ENCODE measurements around the gene CRYZL1. TPM values are rescaled to one million over a fixed set of nuclear protein-coding genes. Genes with fewer than 3 reads are reported as not detected.
"Not testable (repeated sequence)": the region's sequence is repeated elsewhere in the genome, so short reads cannot be mapped to it uniquely, and the experiment has no call there.

Gene CRYZL1
- total RNA-seq, 4 donors from 2014 or later, result 27.9 to 53.5 (median 33.9) TPM

- peak overlapping the region in 1 of 3 donors; percentile 4 for H3K27ac ChIP-seq
- H3K36me3 ChIP-seq, result peaks cover 17 to 27% of the 10 kb centered on the region in 2 donors
- no peak for DNase-seq
- 92 to 95% methylated on average over 7 of the region's 7 CpGs for WGBS, 2 donors
- intact Hi-C loops (cut with DNase I), result no loop called here
- TF ChIP-seq POLR2A (IDR thresholded peaks at IDR 0.05) (no peak), CTCF (IDR thresholded peaks at IDR 0.05) (no peak)
- H3K9me3 ChIP-seq, result no peaks in the 10 kb centered on the region
- H3K4me1 ChIP-seq, result no peaks in the 10 kb centered on the region
- no peak overlapping the region for H3K4me3 ChIP-seq (replicated peaks in 1 of 3)
- H3K27me3 ChIP-seq, result no peaks in the 10 kb centered on the region
Measured at GRCh38 chr21:33578959-33579542, 62.5 kb downstream of the CRYZL1 start.

GRCh38 chr21:33578214-33578613 lies 63.3 kb downstream of the CRYZL1 start:
- DNase-seq, result no peak
- Histone ChIP-seq H3K27ac (no peak overlapping the region), H3K9me3 (no peaks in the 10 kb centered on the region), H3K4me3 (replicated peaks in 1 of 3) (no peak overlapping the region), H3K4me1 (no peaks in the 10 kb centered on the region), H3K27me3 (no peaks in the 10 kb centered on the region), H3K36me3 (peaks cover 25 to 34% of the 10 kb centered on the region in 2 donors)
- 90 to 92% methylated on average over 2 of the region's 2 CpGs for WGBS, 2 donors
- intact Hi-C loops (cut with DNase I), result no loop called here
- TF ChIP-seq CTCF (IDR thresholded peaks at IDR 0.05) (no peak), POLR2A (IDR thresholded peaks at IDR 0.05) (no peak)

- intact Hi-C loops (cut with DNase I); H3K4me1 ChIP-seq; H3K4me3 ChIP-seq (replicated peaks in 1 of 3); H3K27ac ChIP-seq; H3K9me3 ChIP-seq; DNase-seq; H3K27me3 ChIP-seq: not testable (repeated sequence)
- 81 to 82% methylated on average over 2 of the region's 2 CpGs for WGBS, 2 donors
- H3K36me3 ChIP-seq, result peaks cover 26 to 42% of the 10 kb centered on the region in 2 donors
Measured at GRCh38 chr21:33576741-33577141, 64.8 kb downstream of the CRYZL1 start.

- no peak for DNase-seq
- Histone ChIP-seq H3K27me3 (no peaks in the 10 kb centered on the region), H3K4me3 (replicated peaks in 1 of 3) (no peak overlapping the region), H3K9me3 (no peaks in the 10 kb centered on the region), H3K27ac (no peak overlapping the region), H3K4me1 (peaks cover 0 to 3% of the 10 kb centered on the region in 2 donors), H3K36me3 (peaks cover 37 to 70% of the 10 kb centered on the region in 2 donors)
- TF ChIP-seq POLR2A (IDR thresholded peaks at IDR 0.05), result no peak
- TF ChIP-seq CTCF (IDR thresholded peaks at IDR 0.05), result no peak
- intact Hi-C loops (cut with DNase I), result no loop called here
- WGBS, 2 donors, result 65 to 72% methylated on average over 3 of the region's 3 CpGs
Measured at GRCh38 chr21:33572350-33572749, 69.2 kb downstream of the CRYZL1 start.

- Histone ChIP-seq H3K27ac (no peak overlapping the region), H3K4me3 (replicated peaks in 1 of 3) (no peak overlapping the region), H3K4me1 (peaks cover 0 to 3% of the 10 kb centered on the region in 2 donors), H3K9me3 (no peaks in the 10 kb centered on the region), H3K36me3 (peaks cover 32 to 55% of the 10 kb centered on the region in 2 donors), H3K27me3 (no peaks in the 10 kb centered on the region)
- 91 to 92% methylated on average over 5 of the region's 5 CpGs for WGBS, 2 donors
- no peak for DNase-seq
- TF ChIP-seq CTCF (IDR thresholded peaks at IDR 0.05) (no peak), POLR2A (IDR thresholded peaks at IDR 0.05) (no peak)
- intact Hi-C loops (cut with DNase I), result no loop called here
Measured at GRCh38 chr21:33569991-33570390, 71.5 kb downstream of the CRYZL1 start.
